Activated CD8-positive, alpha-beta memory T cell treated with anti-CD3 and anti-CD28 coated beads, Interleukin-2, amount 50 U/mL, for 24 hours (primary cell): ENCODE results near the gene SCRG1.

Experiments
- DNase-seq: peaks from one replicate; pipeline ENCODE4 v3.0.0-alpha.2; 2020; ENCODE audit errors: extremely low read depth

Gene SCRG1

DNA sequence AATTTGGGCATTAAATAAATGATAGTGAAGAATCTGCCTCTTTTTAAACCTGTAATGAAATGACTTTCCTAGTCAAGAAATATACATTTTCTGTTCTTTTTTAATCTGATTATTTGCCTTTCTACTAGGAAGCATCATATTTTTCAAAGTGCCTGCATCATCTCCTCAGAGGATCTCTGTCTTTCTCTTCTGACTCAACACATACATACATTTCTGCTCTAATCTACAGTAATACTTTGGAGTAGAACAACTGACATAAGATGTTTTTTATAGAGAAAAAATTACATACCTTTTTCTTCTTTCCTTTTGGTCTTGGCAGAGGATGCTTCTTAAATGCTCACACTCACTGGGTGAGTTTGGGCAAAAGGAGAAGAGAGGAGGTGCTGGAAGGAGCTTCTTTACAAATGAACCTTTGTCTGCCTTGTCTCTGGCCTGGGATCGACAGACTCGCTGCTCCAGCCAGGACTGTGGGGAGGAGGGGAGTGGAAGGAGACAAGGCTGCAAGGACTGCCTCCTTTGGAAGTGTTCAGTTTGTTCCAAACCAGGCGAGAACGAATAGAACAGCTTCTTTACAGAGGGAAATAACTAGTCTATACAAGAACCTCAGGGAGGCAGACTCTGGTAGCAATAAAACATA, at the start of gene SCRG1:
Gene SCRG1, minus strand, starts transcription at position 338 of the 637 bp plus-strand sequence. CDS start 7,702 bp downstream, outside the sequence.
- DNase-seq = no peak

DNA sequence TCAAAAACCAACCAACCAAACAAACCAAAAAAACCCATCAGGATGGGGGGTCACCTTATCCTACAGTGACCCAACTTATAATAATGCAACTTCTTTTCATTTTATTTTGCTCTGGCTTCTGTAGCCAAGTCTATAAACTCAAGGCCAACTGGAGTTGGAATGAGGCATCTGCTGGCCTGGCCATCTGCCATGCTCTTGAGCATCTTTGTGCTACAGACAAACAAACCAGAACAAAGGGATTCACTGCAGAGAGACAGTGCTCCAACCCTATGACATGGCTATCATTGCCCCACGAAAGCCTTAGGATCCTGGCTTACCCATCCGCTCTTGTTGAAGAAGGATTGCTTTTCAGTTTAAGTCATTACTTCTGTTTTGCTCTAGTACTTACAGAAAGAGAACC, 49.2 kb upstream of the SCRG1 start:
- no peak for DNase-seq

DNA sequence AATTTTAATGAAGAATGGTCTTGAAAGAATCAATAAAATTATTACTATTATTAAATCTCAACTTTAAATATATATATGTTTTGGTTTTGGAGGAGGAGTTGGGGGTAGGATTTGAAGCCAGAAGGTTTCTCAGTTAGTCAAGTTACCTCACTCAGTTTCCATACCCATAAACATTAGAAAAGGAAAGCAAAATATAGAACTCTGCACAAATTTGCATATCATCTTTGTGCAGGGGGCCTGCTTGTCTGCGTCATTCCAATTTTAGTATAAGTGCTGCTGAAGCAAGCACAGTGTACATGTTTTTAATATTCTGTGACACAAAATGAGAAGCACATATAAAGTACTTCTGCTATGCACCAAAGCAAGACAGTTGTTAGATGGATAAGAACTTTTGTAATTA, 47.5 kb upstream of the SCRG1 start:
- DNase-seq = no peak

DNA sequence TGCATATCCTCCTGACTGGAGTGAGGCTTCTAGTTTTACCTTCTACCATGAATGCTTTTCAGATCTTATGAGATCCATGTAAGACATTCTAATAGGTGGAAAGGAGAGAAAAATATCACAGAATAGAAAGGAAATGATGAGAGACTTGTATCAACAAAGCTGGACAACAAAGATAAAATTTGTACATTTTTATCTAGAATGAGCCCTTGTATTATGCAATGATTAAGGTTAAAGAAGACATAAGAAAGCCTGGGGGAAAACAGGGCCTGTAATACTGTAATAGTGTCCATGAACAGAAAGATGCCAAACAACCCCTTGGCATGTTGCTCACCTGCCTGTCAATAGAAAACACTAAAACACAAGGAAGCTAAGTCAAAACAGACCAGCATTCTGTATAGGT, 44.2 kb upstream of the SCRG1 start:
- no peak for DNase-seq

DNA sequence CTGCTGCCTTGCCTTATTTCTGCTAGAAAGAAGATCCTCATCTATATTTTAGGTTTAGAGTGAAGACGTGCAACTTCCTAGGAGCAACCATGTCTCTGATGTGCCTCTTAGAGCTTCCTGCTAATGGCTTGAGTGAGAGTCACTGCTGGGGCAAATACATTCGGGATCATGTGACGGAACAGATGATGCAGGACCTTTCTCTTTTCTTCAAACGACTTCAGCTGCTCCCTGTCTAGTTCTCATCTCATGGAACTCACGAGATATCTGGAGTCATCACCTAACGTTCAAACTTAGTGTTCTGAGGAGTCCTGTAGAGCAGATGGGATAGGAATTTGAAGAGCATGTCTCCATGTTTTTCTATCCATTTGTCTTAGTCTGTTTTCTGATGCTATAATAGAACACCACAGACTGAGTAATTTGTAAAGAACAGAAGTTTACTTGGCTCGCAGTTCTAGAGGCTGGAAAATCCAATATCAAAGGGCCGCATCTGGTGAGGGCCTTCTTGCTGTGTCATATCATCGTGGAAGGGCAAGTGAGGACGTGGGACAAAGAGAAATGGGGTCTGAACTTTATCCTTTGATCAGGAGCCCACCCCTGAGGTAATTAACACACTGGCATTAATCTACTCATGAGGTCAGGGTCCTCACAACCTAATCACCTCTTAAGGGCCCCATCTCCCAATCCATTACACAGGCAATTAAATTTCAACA, 43.5 kb upstream of the SCRG1 start:
- no peak for DNase-seq

DNA sequence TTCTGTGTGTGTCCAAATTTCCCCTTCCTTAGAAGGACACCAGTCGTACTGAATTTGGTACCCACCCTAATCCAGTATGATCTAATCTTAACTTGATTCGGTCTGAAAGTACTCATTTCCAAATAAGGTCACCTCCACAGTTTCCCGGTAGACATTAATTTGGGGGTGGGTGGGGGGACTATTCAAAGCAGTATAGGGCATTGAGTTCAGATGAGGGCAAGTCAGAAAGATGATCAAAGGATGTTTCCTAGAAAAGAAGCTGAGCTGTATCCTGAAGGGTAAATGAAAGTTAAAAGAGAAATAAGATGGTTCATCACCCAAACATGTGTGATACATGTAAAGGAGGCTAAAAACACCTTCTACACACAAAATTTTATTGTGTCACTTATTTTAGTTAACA, 42.0 kb upstream of the SCRG1 start:
- no peak for DNase-seq

DNA sequence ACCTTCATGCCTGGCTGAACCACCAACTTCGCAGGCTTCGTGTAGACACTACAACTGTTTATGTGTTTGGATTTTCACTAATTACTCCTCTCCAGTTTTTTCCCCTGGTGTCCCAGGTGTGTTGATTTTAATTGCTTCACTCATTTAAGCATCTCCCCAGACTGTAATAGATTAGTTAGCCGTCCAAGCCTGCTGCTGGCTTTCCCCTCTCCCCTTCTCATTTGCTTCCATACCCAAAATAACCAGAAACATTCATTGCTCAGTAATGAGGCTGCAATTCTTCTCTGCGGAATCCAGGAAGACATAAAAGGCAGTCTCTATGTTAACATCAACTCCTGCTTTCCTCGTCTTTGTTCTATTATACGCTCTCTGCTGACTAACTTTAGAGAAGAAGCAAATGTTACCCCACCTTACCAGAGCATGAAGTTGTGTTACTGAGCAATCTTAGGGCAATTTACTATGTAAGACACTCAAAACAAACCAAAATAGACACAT, 37.9 kb upstream of the SCRG1 start:
- DNase-seq = no peak

DNA sequence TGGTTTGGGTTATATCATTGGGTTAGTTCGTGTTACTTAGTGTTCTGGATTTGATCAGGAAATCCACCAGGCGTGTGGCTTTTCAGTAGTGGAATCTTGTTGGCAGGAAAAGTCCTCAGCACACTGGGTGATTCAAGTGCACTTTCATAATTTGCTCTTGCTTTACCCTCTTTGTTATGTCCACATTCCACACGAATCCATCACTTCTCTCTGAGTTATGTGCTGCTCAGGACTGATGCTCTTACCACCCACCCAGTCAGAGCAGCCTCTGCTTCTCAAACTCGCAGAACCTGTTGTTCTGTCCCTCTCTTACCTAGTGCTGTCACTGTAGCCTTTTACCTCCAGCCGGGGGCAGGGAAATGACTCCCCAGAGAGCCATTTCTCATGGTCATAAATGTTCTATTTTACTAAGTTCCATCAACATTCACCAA, 37.2 kb upstream of the SCRG1 start:
- DNase-seq = no peak

DNA sequence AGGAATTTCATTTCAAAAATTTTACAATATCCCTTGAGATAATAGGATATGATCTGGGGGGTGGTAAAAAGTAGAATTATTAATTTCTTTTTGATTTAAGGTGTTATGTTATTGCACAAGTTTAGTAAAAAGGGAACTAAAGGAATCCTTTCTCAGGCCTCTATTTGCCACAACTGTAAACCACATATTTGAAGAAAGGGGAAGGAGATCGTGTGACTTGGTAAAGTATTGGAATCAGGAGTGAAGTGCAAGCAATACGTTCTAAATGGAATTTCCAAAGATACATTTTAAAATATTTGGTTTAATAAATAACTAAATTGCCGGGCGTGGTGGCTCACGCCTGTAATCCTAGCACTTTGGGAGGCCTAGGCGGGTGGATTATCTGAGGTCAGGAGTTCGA, 35.3 kb upstream of the SCRG1 start:
- no peak for DNase-seq

DNA sequence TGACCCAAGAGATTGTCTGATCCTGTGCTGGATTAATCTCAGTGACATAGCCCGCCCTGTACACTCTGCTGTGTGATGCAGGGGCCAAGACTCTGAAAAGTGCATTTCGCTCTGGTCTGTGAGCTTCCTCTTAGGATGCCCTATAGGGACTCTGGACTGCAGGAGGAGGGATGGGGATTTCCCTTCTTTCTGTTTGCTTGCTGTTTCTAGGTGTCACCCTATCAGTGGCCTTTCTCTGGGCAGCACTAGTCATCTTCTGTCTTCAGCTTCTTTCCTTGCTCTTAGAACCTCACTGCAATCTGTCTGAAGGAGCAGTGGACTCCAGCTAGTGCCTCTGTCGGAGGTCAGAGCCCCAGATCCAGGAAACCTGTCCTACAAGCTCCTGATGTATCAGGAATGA, 34.5 kb upstream of the SCRG1 start:
- no peak for DNase-seq

DNA sequence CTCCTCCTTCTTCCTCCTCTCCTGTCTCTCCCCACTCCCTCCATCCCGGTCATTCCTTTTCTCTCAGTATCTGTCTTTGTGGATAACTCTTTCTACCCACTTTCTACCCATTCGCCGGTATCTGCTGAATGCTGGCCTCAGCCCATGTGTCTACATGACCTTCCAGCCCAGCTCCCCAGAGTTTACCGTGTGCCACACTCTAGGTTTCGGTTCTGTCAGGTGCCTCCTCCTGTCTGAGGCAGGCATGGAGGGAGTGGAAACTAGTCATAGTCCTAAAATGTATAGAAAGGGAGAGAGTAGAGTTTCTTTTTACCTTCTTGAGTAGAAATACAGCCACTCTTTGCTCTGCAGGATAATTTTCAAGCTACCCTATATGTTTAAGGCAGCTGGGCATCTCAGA, 33.5 kb upstream of the SCRG1 start:
- no peak for DNase-seq

DNA sequence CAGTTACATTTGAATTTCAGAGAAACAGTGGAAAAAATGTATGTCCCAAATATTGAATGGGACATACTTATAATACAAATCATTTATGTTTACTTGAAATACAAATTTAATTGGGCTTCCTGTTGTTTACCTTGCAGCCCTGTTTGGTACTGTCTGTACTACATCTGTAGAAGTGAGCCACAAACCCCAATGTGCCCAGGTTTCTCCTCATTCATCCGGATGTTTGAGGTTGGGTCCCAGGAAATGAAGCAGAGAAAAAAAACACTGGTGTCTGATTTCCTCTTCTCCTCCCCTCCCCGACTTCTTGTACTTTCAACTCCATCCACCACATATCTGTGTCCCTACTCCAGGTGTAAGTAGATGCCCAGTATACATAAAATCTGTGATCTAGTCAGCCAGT, 27.1 kb upstream of the SCRG1 start:
- no peak for DNase-seq

DNA sequence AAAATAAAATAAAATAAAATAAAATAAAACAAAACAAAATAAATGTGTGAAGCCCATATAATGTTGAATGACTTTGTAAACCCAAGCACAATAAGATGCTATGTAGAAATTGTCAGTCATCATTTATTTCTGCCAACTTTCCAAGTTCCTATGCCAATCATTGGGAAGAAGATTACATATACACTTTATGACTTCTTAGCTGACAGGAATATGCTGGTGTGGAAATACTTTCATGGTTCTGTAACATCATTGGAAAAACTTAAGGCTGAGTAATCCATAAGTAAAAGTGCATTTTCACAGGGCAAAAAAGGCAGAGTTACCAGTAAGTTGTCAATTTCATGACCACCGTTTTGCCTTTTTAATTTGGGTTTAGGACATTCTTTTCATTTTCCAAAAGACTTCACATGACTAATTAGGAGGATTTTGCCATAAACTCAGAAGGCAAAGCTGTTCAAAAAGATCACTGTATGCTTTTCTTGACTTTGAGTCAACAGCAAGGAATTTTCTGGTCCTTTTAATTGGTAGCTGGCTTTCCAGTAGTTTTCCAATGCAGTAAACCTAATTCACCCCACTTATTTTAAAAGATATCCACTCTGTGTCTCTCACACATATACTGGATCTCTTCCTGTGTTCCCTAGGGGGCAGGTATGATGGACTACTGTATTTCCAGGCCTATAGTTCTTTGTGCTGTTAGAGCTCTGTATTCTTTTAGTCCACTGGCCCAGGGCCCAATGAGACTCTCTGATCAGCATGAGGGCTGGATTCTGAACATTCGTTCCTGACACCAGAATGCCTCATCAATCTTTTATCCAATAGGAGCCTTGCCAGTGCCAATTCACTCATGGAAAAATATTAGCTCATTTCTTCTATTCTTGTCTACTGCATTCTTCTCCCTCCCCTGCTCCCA, 26.2 kb upstream of the SCRG1 start:
- DNase-seq = no peak

DNA sequence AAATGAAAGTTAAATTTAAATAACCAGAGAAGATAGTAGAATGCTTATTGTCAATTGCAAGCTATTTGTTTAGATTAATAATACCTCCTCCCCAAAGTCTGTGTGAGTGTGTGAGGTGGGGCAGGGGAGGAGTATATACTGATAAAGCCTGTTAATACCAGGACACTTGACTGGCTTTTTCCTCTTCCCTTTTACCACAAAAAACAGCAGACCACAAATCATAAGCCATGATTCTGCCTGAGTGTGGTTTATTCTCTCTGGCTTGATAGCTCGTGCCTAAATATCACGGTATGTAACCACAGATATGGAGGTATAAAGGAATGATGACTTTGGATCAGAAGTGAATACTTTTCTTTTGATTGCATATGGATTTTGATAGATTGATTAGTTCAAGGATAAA, 21.9 kb upstream of the SCRG1 start:
- no peak for DNase-seq

DNA sequence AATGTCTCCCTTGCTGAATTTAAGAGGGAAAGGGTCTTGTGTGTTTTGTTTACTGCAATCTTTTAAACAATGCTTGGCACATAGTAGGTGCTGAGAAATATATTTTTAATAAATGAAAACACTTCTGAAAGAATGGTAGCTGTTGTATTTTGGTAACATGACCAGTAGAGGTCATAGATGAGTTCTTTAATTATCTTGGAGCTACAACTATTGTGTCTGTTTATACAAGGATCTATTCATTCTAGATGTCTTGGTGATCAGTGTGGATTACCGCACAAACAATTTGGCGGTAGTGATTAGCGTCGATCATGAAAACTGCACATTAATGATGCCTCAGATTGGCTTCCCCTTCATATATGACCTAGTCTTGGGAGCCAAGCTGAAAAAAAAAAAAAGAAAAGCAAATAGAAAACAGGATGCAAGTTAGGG, 21.4 kb upstream of the SCRG1 start:
- no peak for DNase-seq

DNA sequence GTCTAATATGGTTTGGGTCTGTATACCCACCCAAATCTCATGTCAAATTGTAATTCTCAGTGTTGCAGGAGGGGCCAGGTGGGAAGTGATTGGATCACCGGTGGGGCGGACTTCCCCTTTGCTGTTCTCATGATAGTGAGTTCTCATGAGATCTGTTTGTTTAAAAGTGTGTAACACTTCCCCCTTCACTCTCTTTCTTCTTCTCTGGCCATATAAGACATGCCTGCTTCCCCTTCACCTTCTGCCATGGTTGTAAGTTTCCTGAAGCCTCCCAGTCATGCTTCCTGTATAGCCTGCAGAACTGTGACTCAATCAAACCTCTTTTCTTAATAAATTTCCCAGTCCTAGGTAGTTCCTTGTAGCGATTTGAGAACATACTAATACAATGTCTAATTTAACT, 19.7 kb upstream of the SCRG1 start:
- no peak for DNase-seq

DNA sequence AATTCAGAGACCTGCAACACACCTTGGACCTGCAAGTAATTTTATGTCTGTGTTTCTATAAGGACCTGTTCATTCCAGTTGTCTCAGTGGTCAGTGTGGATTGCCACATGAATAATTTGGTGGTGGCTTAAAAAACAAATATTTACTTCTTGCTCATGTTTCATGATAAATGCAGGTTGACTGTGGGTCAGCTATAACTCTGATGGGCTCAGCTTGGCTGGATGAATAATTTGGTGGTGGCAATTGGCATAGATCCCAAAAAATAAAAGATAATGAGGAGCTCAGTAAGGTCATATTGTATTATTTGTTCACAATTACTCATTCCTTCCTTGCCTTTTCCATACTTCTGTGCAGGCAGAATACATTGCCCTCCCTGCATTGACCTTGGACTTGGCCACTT, 18.9 kb upstream of the SCRG1 start:
- DNase-seq = no peak

DNA sequence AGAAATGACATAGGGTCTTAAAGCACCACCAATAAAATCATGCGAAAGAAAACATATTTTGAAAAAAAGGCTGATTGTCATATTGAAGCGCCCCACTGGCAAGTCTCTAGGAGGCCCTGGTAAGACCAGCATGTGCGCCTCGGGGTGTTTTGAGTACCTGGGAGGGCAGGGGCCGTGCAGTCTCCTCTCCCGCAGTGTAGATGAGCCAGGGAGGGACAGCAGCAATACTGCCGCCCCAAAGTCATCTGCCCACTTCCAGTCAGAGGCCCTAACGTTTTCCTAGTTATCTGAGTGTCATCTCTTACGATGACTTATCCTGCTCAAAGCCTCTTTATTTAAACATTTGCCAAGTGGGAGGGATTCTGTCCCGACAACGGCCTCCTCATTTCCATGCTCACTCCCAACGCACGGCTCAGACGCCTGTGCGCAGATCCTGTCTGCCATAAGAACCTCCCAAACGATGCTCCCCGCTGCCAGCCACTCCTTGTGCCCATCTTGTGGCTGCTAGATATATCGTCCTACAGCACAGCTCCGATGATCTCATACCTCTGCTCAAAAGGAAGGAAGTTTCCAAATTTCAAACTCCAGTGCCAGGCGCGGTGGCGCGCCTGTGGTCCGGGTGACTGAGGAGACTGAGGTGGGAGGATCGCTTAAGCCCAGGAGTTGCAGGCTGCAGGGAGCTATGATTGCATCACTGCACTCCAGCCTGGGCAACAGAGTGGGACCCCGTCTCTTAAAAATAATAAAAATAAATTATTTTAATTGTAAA, 17.2 kb upstream of the SCRG1 start:
- DNase-seq = no peak

DNA sequence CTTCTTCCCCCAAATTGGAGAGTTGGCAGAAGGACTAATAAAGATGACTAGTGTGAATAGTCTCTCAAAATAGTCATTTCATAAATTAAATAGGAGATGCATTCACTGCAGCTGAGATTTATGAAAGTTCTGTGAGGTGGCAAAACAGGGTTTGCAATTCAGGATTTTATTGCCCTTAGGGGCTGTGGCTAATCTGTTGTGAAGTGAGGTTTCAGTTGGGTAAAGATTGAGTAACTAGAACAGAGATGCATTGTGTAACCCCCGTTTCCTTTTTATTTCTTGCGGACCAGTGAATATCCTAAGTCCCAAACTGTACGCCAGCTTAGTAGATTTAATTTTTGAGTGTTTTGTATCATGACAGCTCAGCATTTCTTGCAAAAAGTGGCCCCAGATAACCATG, 16.2 kb upstream of the SCRG1 start:
- DNase-seq = no peak

DNA sequence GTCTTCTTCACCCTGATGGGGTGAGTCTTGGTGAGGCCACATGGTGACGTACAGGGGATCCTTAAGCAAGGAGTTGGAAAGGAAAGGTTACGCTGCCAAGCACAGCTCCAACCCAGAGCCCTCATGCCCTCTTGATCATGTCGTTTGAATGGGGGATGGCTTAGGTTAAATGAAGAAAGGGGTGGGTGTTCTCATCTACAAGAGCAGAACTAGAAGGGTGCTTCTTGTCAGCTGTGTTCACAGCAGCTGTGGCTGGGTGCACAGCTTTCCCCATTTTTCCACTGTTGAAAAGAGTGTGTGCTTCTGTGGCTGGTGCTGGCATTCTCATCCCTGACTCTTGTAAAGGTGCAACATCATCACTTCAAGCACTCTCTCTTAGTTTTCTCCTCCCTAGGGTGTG, 15.5 kb upstream of the SCRG1 start:
- no peak for DNase-seq

DNA sequence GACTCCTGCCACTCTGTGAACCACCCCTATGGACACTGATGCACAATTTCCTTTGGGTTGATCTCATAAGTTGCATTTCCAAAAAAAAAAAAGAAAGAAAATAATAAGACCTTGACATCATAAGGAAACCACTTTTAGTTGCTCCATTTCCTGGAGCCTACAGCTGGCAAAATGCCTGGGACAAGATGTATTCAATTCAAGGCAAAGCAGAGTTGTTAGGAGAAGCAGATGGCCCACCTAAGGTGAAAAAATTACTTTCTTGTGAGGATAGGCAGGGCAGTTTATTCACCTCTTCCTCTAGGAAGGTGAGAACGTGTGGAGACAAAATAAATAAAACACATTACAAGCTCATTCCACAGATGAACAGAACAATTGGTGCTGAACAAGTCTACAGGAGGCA, 14.1 kb upstream of the SCRG1 start:
- DNase-seq = no peak
